Fibroblast of mammary gland (primary cell): ENCODE results near the gene BLVRA.

Experiments used
- DNase-seq: peaks from one replicate; pipeline ENCODE4 v3.0.0-alpha.2; 2010; ENCODE audit warnings: low read depth
- H3K4me3 ChIP-seq: 2 replicates; pipeline ENCODE4 v1.5.1; 2011; ENCODE audit warnings: low read depth, mild to moderate bottlenecking, low read length, moderate library complexity; ENCODE audit not compliant: control insufficient read depth
- TF ChIP-seq, protein P1 (sequence below): conservative IDR thresholded peaks from 2 replicates; pipeline ENCODE4 v1.5.1; 2011; ENCODE audit warnings: low read depth, low read length, inconsistent platforms; ENCODE audit not compliant: control insufficient read depth, insufficient read depth

Gene BLVRA

DNA sequence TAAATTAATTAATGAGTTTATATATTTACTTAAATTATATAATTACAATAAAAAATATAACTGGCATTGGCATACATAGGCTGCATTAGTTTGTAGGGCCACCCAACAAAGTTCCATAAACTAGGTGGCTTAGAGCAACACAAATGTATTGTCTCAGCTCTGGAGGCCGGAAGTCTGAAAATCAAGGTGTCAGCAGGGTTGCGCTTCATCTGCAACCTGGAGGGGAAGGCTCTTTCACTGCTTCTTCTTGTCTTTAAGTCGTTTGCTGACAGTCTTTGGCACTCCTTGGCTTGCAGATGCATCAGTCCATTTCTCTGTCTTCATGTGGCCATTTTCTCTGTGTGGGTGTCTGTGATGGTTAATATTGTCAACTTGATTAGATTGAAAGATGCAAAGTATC, 6.1 kb upstream of the BLVRA start:
- DNase-seq, result no peak
- no peak overlapping the region for H3K4me3 ChIP-seq
- TF ChIP-seq, protein P1, sequence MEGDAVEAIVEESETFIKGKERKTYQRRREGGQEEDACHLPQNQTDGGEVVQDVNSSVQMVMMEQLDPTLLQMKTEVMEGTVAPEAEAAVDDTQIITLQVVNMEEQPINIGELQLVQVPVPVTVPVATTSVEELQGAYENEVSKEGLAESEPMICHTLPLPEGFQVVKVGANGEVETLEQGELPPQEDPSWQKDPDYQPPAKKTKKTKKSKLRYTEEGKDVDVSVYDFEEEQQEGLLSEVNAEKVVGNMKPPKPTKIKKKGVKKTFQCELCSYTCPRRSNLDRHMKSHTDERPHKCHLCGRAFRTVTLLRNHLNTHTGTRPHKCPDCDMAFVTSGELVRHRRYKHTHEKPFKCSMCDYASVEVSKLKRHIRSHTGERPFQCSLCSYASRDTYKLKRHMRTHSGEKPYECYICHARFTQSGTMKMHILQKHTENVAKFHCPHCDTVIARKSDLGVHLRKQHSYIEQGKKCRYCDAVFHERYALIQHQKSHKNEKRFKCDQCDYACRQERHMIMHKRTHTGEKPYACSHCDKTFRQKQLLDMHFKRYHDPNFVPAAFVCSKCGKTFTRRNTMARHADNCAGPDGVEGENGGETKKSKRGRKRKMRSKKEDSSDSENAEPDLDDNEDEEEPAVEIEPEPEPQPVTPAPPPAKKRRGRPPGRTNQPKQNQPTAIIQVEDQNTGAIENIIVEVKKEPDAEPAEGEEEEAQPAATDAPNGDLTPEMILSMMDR, result no peak

DNA sequence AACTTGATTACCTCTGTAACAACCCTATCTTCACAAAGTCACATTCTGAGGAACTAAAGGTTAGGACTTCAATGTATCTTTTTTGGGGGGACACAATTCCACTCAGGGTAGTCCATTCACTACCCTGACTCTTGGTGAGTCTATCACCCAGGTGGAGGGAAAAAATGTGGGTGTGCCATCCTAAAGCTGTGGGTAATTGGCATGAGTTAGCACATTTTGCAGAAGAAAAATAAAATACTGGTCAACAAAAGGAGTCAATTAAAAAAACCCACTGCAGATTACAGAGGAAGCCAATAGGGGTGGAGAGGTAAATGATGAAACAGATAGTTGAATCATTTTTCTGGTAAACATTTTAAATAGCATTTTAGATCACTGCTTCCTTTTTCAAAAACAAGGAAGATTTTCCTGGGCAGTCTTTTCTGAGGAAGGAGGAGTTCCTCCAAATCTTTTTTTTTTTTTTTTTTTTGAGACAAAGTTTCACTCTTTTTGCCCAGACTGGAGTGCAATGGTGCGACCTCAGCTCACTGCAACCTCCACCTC, 5.1 kb upstream of the BLVRA start:
- TF ChIP-seq, protein P1, result no peak
- peak; percentile 48 for DNase-seq
- H3K4me3 ChIP-seq, result no peak overlapping the region

DNA sequence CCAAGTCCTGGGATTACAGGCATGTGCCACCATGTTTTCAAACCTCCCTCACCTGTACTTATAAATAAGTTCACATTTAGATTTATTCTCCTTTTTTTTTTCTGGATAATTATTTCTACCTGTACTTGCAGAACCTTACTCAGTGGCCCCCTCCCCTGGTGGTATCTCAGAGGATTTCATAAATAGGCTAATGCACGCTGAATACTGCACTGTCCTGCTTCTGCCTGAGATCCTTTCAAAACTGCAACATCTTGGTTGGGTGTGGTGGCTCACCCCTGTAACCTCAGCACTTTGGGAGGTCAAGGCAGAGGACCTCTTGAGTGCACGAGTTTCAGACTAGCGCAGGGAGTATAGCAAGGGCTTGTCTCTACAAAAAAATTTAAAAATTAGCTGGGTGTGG, 4.6 kb upstream of the BLVRA start:
- no peak overlapping the region for H3K4me3 ChIP-seq
- TF ChIP-seq, protein P1, result no peak
- DNase-seq, result no peak

DNA sequence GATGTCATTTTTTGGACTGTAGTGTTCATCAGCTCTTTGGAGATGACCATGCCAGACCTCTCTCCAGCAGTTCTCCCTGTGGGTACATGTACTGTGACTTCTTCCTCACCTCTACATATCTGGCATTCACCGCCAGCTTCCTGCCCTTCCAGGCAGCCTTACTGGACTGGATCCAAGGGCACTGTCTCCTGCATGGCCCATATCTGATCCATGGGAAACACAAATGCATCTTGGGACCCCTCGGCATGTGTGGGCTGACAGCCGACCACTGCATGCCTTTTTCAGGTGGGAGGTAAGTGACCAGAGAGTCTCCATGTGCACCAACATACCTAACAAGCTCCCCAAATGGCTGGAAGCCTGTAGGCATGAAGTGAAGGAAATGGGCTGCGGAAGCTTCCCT, 3.9 kb upstream of the BLVRA start:
- no peak for DNase-seq
- TF ChIP-seq, protein P1, result no peak

DNA sequence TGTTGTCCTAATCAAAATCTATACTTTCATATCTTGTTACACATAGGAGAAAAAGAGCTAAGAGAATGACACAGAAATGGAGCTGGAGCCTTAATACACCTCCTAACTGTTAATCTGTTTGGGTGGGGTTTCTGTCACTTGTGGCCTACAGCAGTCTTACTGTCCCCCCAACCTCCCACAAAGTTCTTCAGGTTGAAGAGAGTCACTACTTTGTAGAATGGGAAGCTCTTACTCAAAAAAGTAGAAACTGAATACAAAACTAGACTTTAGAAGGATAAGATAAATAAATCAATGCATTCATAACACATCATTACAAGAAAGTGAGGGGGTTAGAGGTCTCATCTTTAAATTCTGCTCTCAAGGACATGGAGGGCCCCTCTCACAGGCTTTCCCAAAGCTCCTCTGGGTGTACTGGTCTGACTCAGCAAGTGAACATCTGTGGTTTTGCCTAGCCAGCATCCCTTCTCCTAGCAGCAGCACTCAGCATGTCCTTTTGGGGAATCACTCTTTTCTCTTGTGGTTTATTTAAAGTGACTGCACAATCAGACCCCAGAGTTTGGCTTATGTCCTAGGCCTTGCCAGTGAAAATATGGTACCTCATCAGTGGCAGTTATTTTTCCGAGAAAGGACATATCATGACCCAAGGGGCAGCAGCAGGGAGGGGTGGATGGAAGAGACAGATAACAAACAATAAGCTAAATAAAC, 2.0 kb upstream of the BLVRA start:
- no peak overlapping the region for H3K4me3 ChIP-seq
- TF ChIP-seq, protein P1, result no peak
- DNase-seq, result peak; percentile 80

More for the DNA sequence above, 3.9 kb upstream of the BLVRA start:
- H3K4me3 ChIP-seq, result no peak overlapping the region

DNA sequence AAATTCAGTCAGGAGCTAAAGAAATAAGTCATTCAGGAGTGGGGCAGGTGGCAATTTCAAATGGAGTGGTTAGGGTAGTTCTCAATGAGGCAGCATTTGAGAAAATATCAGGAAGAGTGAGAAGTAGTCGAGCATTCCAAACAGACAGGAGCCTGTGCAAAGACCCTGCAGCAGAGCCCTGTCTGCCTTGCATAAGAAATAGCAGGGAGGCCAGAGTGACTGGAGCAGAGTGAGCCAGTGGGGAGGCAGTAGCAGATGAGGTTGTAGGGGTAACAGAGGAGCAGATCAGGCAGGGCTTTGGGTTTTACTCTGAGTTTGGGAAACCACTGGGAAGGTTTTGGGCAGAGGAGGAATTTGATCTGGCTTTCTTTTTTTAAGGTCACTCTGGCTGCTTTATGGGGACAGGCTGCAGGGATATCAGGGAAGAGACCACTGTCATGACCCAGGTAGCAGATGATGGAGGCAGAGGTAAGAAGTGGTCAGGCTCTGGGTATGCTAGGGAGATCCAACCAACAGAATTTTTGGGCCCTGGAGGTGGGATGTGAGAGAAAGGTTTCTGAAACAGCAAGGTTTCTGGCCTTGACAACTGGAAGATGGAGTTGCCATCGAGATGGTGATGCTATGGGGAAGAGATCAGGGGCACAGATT, 1.3 kb upstream of the BLVRA start:
- TF ChIP-seq, protein P1, result no peak
- DNase-seq, result no peak

More for the DNA sequence above, 1.3 kb upstream of the BLVRA start:
- H3K4me3 ChIP-seq, result no peak overlapping the region
